Activated T-cell treated with anti-CD3 and anti-CD28 coated beads, Interleukin-2, amount 50 U/mL, for 1 hour (primary cell): ENCODE measurements around the gene PACRG.

Source experiments
- DNase-seq: peaks from one replicate; pipeline ENCODE4 v3.0.0-alpha.2; 2020

Gene PACRG

DNA sequence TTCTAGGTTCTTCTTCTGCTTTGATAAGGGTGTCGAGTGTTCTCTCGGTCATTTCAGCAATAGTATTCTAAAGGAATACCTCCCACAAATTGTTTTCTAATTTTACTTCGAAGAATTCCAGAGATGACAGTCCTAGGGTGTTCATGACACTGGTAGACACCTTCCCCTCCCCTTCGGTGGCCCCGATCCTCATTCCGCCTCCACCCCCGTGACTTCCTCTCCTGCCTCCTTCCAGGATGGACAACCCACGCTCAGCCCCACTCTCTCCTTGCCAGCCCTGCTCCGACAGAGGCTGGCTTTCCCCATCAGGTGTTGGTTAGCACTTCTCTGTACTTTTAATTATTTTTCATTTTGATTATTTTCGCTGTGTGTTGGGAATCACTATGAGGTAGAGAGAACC is 431.9 kb downstream of the PACRG start:
- no peak for DNase-seq

DNA sequence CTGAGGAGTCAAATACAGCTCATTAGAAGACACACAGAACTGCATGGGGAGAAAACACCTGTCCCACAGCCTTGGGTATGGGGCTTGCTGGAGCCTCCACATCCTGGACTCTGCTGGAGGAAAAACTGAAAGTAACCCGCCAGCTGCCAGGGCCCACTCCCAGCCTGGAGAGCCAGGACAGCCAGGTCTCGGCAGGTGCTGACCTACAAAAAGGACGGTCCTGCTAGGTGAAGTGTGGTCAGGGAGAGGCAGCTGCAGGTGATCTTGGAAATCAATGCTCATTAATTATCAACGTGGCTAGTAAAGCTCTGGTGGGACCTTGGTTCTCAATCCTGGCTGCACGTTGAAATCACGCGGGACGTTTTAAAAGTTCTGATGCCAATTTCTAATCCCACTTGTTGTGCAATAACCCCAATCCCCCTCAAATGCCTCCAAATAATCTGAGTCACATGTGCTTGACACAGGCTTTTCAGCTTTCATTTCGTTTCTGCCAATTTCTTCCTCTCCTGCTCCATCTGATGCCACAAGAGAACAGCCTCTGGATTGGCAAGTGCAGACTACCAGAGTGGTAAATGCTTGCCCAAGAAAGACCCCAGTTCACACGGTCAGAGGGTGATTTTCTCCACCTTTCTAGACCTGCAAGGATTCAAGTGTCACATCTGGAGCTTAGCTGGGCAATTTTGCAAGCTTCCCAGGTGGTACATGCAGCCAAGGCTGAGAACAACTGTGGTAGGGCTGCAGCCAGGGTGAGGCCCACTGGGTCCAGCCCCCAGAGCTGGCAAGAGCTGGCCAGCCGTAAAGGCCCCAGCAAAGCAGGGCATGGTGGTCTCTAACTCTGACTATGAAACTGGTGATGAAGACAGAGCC is 434.5 kb downstream of the PACRG start:
- DNase-seq, result no peak

DNA sequence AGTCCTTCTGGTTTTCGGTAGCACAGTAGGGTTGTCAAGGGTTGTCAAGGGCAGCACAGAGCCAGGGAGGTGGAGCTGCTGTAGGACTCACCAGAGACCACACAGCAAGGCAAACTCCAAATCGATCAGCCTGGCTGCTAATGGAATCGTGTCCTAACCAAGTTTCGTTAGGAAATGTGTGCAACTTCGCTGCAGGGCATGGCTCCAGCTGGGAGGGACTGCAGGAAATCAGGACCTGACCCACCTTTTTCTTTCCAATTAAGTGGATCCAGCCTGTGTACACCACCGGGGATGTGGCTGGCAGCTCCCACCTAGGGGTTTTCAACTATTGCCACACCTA is 435.1 kb downstream of the PACRG start:
- DNase-seq, result no peak

DNA sequence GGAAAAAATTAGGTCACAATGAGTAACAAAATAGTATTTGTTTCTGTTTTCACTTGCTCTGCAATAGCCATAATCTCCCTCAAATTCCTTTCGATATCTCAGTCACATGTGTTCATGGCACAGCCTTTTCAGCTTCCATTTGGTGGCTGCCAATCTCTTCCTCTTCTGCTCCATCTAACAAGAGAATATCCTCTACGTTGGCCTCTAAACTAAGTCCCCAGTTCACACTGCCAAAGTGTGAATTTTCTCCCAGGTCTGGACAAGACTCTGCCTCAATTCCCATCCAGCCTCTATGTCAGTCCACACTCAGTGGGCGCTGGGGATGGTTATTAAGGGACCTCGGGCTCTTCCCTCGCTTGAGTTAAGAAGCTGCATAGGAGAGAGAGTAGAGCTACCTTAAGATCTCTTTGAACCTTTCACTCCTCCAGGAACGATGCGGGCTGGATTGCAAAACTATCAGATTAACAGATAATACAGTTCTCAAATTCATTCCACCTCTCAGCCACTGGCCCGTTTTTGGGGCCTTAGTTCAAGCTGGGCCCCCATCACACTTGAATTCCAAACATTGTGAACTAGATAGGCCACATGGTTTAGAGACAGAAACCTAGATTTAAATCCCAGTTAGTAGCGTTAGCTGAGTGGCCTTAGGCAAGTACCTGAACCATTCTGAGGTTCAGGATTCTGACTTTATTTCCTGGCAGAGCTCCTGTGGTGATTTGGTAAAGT is 436.6 kb downstream of the PACRG start:
- no peak for DNase-seq

DNA sequence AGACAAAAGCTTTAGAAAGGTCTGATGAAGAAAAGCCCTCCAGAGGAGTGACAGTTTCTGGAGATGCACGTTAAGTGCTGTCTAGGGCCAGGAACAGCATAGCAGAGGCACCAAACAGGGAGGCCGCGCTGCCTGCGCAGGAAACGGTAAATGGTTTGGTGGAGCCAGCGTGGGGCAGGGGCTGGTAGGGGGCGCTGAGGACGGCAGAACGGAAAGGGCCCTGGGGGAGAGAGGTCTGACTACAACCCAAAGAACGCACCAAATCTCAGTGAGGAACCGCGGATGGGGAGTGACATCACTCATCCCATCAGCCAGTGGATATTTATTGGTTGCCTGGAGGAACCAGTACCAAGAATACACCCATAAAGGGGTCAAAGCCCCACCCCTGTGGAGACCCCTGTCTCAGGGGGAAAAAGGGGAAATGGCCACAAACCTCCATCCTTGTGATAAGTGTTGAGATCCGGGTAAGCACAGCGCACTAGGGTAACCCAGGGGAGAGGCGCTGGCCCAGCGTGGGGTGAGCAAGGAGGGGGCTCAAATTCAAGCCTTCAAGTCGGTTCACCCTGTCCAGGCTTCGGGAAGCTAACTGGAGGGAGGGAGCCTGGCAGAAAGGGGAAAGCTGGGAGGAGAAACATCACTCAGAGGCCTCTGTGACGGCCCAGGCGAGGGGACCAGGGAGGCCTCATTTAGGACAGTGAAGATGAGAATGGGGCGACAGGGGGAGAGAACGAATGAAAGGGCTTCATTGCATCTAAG is 437.6 kb downstream of the PACRG start:
- DNase-seq, result no peak

DNA sequence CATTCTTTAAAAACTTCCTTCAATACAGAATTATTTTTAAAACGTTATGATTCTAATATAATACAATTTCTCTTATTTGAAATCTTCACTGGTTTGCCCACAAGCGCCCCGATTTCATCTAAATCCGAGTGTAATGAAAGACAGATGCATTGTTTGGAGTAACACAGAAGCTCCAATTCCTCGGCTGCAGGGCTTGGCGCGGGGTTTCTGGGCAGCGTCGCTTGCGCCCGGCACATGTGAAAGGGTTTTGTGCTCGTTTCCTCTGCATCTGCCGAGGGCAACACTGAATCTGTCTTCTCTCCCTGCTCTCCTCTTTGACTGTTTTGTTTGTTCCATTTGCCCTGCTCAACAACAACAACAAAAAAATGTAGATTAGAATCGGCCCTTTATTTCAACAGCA is 438.1 kb downstream of the PACRG start:
- DNase-seq, result no peak

DNA sequence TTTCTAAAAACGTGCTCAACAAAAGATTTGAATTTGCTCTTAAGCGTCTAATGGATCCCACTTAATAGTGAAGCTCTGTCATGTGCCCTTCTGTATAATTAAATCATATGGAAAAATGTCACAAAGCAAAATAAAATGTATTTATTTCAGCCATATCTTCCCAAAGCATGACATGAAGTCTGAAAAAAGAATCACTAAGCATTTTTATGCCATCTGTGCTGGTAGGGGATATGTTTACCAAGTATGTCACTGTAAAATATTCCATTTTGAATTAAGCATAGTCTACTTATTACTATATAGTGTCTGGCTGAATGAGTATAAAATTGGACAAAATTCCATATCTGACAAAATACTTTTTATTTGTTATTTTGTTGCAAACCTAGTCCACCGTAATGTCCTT is 438.7 kb downstream of the PACRG start:
- DNase-seq, result no peak

DNA sequence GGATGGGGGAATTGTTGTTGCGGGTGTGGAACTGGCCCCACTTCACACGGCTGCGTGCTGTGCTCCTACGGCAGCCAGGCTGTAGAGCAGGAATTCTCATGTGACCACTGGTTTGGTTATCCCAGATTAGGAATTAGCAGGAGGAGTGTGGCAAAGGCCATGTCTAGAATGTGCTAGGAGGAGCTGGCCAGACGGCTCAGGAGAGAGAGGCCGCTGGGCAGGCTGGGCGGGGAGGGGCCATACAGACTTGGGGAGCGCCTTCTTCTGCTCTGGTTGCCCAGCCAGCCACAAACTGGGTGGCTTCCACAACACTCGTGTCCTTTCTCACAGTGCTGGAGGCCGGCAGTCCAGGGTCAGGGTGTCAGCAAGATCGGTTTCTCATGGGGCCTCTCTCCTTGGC is 441.7 kb downstream of the PACRG start:
- DNase-seq, result no peak

DNA sequence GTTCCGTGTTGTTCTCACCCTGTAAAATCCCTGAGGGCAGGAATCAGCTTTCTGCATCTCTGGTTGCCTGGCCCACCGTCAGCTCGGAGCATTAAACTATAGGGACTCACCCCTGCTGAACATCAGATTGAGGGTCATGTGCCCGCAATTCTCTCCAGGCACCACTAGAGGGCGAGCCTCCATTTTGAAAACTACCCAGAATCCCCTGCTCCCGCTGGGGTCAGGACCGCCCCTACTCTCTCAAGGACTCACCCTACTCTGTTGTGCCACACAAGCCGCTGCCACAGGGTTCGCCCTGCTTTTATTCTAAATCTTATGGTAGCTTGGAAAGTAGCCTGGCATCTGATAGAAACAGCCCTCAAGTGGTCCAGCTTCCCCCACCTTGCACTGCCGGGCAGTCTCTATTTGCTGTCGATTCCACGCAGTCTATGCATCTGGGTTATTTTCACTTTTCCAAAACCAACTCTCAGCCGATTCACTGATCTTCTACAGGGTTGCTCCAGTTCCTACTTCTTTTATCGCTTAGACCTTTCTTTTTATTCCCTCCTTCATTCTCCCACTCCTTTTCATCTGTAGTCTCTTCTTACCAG is 442.6 kb downstream of the PACRG start:
- DNase-seq, result no peak

DNA sequence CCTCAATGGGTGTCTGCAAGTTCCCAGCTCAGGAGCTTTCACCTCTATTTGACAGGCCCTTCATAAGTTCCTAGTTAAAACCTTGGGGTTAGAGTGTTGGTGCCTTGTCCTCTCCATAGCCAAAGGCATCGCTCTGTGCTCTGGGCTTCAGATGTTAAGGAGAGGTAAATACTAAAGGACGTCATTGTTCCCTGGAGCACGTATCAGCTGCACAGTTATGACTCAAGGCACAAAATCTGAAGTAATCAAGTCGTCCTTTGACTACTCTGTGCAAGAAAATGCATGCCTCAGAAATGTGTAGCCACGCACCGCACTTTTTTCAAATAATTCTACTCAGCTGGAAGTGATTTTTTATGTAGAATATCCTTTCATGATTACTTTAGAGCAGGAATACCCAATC is 446.0 kb downstream of the PACRG start:
- no peak for DNase-seq

DNA sequence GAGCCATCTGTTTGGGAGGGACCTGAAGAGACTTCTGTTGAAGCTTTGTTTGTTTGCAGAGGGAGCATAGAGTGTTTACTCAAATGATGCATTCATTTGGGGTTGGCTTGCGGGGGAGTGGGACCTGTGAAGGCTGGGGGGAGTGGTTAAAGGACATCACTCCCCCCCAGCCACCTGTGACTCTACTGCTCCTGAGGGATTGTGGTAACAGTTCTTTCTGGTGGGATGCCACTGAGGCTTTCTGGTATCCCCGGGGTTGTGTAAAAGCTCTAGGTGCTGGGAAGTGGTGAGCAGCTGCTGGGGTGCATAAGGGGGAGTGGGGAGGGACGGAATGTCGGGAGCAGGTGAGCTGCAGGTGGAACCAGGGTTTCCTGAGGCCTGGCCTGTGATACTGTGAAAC is 447.5 kb downstream of the PACRG start:
- no peak for DNase-seq

DNA sequence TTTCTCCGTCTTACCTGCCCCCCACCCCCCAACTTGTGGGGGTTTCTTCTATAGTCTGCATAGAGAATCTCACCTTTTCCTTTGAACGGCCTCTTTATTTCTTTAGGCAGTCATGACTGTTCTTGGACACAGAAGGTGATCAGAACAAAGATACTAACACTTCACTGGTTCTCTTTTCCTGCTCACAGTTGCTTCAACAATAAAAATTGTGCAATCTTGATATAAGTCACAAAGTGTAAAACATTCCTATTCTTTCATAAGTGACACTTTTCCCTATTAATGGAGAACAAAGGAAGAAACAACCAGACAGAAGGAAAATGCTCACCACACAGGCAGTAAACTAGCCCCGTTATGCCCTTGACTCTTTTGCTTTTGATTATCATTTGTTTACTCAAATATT is 448.3 kb downstream of the PACRG start:
- DNase-seq, result no peak

DNA sequence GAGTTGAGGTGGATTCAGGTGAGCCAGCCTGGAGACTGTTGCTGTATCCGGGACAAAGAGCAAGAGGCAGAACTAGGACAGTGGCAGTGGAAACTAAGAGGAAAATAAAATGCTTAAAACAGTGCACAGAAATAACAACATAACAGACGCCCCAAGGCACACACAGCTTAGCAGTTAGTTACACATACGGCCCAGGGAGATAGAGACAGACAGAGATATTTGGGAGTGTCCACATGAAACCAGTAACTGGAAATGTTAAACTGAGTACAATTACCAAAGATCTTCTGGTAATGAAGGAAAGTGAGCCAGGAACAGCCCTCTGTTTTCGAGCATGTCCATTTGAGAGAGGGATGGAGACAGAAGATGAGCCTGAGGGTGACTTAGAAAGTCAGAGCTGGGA is 449.2 kb downstream of the PACRG start:
- no peak for DNase-seq

DNA sequence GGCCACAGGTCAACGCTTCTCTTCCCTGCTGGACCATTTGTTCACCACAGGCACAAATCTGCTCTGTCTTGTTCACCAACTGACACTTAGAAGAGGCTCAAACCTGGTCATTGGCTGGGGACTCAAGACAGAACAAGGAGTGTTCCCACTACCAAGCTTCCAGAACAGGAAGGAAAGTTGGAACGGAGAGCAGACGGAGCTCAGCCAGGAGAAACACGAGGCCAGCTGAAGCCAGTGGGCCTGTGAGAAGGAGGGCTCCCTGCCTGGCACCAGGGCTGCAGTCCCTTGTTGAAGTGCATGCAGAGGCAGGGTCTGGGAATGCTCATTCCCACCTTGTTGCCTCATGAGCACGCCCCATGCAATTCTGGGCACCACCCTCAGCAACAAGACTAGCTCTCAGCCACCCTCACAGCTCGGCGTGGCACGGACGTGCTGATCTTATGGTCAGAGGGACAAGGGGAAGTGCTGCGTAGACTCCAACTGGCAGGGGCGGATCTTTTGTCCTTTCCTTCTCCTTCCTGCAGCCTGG is 450.2 kb downstream of the PACRG start:
- DNase-seq, result no peak

DNA sequence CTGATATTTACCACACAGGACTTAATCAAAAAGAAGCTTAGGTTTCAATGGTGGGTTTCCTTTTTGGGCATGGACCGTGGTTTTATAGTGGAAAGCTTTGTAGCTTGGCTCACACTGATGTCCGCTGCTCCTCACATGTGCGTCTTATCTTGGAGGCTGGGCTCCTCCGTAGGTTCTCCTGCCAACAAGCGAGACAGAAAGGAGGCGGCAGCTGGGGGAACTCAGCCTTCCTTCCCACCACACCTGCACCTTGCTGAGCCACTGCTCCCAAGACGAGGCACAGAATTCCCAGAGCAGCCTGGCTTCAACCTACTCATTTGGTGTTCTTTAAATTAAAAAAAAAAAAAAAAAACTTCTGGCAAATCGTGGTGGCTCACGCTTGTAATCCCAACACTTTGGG is 451.3 kb downstream of the PACRG start:
- DNase-seq, result no peak

DNA sequence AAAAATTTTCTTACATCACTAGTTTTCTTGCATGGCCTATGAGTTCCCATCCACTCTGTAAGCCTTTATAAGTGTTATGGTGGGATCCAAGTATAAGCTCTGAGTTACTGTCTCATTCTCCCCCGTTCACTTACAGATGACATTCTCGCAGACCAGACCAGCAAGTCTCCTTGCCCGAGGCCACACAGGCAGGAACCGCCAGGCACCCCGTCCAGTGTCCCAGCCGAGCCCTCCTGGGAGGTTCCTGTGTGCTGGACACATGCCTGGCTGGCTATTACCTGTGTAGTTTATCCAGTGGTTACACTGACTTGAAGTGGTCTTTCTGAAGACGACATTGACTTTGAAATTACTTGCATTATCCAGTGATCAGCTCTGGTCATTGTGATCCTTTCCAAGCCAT is 451.9 kb downstream of the PACRG start:
- DNase-seq, result no peak

DNA sequence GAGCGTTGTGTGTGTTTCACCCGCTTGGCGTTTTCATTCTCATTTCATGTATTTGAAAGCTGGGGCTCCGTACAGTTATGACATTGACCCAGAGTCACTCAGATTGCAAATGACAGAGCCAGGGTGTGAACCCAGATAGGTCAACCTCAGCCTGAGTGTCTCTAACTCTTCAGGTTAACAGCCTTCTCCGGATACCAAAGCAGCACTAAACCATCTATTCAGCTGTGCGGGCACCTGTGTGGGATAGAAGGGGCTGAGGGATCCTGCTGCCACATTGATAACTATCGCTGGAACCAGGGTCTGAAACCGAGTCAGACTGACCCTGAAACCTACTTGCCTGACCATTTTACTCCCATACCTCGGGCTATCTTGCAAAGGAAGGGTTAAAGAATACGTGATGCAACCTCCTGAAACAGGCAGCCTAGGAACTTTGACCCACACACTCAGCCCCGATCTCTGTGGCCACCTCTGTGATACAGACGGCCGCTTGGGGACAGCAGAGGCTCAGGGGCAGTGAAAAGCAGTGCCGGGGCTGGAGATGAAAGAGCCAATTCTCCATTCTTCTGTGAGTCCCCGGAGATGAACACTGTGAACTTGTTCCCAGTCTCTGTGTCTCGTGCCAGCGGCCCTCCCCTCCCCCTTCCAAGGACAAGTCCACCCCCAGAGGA is 453.2 kb downstream of the PACRG start:
- DNase-seq, result no peak

DNA sequence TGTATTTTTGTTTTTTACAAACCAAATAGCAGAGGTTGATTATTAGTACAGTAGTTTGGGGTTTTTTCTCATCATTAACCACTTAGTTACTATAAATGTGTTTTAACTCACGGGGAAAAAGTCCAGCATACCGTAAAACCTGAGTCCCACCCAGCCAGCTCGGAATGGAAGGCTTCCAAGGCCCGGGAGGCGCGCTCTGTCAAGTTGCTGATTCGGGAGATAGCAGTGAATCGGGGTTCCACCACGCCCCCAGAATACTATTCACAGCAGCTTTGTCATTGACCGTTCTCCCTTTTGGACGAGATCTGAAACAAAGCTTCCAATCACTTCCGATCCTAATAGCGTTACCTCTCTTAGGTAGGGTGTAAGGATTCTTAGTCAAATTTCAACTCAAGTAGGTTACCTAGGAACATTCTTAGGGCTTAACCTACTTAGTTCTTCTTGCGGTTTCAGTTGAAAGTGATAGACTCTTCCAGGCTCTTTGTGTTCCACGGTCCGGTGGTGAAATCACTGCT is 453.9 kb downstream of the PACRG start:
- DNase-seq, result no peak

DNA sequence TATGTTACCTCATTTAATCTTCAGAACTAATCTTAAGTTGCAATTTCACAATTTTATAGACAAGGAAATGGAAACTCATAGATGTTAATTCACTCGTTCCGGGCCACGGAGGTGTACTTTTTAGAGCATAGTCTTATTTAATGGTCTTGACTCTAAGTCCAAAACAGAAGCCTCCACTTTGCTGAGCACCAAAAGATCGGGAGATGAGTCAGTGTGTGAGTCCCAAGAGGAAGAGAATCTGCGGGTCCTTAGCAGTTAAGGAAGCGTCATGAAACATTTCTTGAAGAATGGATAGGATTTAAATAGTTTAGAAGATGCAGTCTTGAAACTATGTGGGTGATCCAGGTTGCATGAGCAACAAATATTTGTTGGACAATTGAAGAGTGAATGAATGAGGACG is 454.9 kb downstream of the PACRG start:
- no peak for DNase-seq

DNA sequence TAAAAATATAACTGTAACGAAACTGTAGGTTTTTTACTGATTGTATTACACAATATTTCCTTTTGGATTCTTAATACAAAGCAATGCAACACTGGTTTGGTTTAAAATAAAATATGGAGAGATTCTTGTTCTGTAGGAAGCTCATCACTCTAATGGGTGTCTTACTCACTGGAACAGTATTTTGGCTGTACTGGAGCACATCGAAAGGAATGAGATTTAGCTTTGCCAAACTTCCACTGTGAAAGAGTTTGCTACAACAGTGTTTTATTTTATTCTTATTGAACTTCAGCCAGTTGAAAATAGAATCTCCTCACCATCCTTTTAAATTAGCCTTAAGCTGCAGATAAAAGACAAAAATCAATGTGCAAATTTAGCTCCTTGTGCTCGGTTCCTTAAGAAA is 456.0 kb downstream of the PACRG start:
- DNase-seq, result no peak

DNA sequence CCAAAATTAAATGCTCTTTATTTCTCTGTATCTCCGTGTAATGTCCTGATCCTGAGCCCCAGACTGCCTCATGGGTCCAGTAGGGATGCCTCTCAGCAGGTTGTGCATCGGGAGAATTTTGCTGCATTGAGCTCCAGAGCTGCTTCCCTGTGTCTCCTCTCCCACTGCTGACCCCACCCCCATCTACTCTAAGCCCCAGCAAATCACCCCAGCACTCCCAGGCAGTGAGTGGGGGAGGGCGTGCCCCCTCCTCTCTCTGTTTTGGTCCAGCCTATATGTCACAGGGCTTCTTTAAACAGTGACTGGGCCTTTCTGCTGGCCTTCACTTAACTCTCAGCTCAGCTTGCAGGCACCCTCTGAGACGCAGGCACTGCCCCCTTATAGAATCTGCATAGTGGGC is 458.0 kb downstream of the PACRG start:
- DNase-seq, result no peak

DNA sequence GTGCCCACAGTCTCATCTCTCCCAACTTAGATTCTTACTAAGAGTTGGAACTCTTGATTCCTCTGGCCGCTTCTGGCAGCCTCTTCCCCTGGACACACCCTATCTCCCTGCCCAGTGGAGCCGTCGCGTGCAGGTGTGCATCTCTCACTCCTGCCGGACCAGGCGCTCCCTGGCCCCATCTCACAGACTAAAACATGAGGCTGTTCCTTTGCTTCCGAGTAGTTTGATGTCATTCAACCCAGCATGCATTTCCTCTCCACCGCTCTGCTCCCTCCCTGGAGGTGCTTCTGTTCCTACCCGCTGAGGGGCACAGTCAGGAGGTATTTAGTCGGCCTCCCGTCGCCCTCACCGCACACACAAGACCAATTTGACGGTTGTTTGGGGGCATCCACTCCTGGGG is 458.8 kb downstream of the PACRG start:
- DNase-seq, result no peak

DNA sequence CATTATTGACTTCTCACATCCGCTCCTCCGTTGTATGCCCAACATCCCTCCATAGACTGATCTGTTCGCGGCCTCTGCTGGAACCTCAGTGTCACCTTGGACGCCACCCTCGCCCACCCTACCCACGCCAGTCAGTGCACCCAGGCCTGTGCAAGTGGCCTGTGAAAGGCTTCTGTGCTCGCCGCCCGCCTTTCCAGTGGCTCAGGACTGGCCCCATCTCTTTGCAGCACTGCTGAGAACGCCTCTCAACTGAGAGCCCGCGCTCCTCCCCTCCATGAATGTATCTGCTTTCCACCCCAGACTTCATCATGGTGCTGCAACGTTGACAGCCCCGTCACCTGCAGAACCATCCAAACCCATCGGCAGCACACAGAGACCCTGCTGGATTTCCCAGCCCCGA is 459.4 kb downstream of the PACRG start:
- no peak for DNase-seq
